Endodermal cell (in vitro differentiated cells): ENCODE measurements around the gene NPAS3. TPM values are rescaled to one million over a fixed set of nuclear protein-coding genes. Genes with fewer than 3 reads are reported as not detected.

Experiments used
- DNase-seq: peaks from one replicate; pipeline ENCODE4 v3.0.0-alpha.2; 2017
- H3K27ac ChIP-seq: 2 replicates; pipeline ENCODE4 v1.5.1; 2013; ENCODE audit warnings: mild to moderate bottlenecking, low read depth, low read length, moderate library complexity
- H3K27me3 ChIP-seq: 2 replicates; pipeline ENCODE4 v1.6.1; 2013; ENCODE audit warnings: mild to moderate bottlenecking, low read length, moderate library complexity; ENCODE audit not compliant: insufficient read depth, control insufficient read depth, poor library complexity, severe bottlenecking
- H3K36me3 ChIP-seq: 2 replicates; pipeline ENCODE4 v1.7.0; 2013; ENCODE audit warnings: mild to moderate bottlenecking, low read length, moderate library complexity; ENCODE audit not compliant: control insufficient read depth, insufficient read depth
- H3K4me1 ChIP-seq: one replicate; pipeline ENCODE4 v1.7.0; 2013; ENCODE audit warnings: low read length; ENCODE audit not compliant: control insufficient read depth, insufficient read depth
- H3K4me3 ChIP-seq: 2 replicates; pipeline ENCODE4 v1.5.1; 2013; ENCODE audit warnings: mild to moderate bottlenecking, low read length, moderate library complexity
- H3K9ac ChIP-seq: 2 replicates; pipeline ENCODE4 v1.6.1; 2013; ENCODE audit warnings: mild to moderate bottlenecking, low read length, moderate library complexity; ENCODE audit not compliant: poor library complexity, severe bottlenecking; ENCODE audit errors: extremely low read depth
- H3K9me3 ChIP-seq: 2 replicates; pipeline ENCODE4 v1.6.1; 2013; ENCODE audit warnings: mild to moderate bottlenecking, low read length, moderate library complexity; ENCODE audit not compliant: control insufficient read depth
- H3K27ac Mint-ChIP-seq: 2 replicates; pipeline ENCODE4 v1.8.0; 2020; ENCODE audit warnings: mixed read lengths
- H3K27me3 Mint-ChIP-seq: 2 replicates; pipeline ENCODE4 v1.8.0; 2021; ENCODE audit warnings: mild to moderate bottlenecking, mixed read lengths; ENCODE audit not compliant: insufficient read depth
- H3K36me3 Mint-ChIP-seq: 2 replicates; pipeline ENCODE4 v1.8.0; 2020; ENCODE audit warnings: low read depth, mixed read lengths
- H3K4me1 Mint-ChIP-seq: 2 replicates; pipeline ENCODE4 v1.8.0; 2020; ENCODE audit warnings: mixed read lengths
- H3K4me3 Mint-ChIP-seq: 2 replicates; pipeline ENCODE4 v1.8.0; 2020; ENCODE audit warnings: mild to moderate bottlenecking, moderate library complexity, mixed read lengths
- H3K9me3 Mint-ChIP-seq: 2 replicates; pipeline ENCODE4 v1.8.0; 2020; ENCODE audit warnings: mild to moderate bottlenecking, mixed read lengths
- CTCF ChIP-seq: fragments of 200-600 bp; sonication (generic); conservative IDR thresholded peaks from 2 replicates; pipeline ENCODE4 v1.5.0; 2021; ENCODE audit warnings: antibody characterized with exemption, mild to moderate bottlenecking
- WGBS, 2 experiments: methylation state at CpG; one replicate each; pipeline versions ENCODE4 v1.1.5 to v1.1.7; 2013; ENCODE audit warnings: missing lambda C conversion rate in 2 of 2, mixed read lengths in 1 of 2; ENCODE audit not compliant: insufficient coverage in 1 of 2, insufficient read length in 1 of 2; 5-methylcytosine and 5-hydroxymethylcytosine counted together
- total RNA-seq, 2 donors: library from RNA; stranded (reverse); fragmentation: NEBNext Ultra II Directional in 1 of 2; extraction: Animal tissue kit (Norgen Biotek cat#: 25700) in 1 of 2; gene quantifications; 2 replicates in 1 of 2; 3 replicates in 1 of 2; pipeline ENCODE4 v1.2.1, GENCODE V29; 2021

Gene NPAS3
- total RNA-seq, 2 donors from 2014 or later: 1.4 to 1.6 TPM

GRCh38 chr14:33730156-33730555 is 791.5 kb downstream of the NPAS3 start:
- no peaks in the 10 kb centered on the region for H3K4me1 ChIP-seq
- Mint-ChIP-seq H3K27ac (no peak overlapping the region), H3K4me1 (peaks cover 4% of the 10 kb centered on the region), H3K27me3 (no peaks in the 10 kb centered on the region), H3K36me3 (no peaks in the 10 kb centered on the region), H3K9me3 (no peaks in the 10 kb centered on the region), H3K4me3 (no peak overlapping the region)
- WGBS, 2 experiments: 100% methylated on average over 1 of the region's 1 CpG; no CpG with 5 or more reads in 1 of the 2 experiments
- no peak for TF ChIP-seq CTCF
- H3K4me3 ChIP-seq: no peak overlapping the region
- no peaks in the 10 kb centered on the region for H3K9me3 ChIP-seq
- no peak overlapping the region for H3K9ac ChIP-seq
- no peak overlapping the region for H3K27ac ChIP-seq
- no peaks in the 10 kb centered on the region for H3K36me3 ChIP-seq
- no peak for DNase-seq
- H3K27me3 ChIP-seq: no peaks in the 10 kb centered on the region

- H3K27ac ChIP-seq: no peak overlapping the region
- H3K27me3 ChIP-seq: no peaks in the 10 kb centered on the region
- Mint-ChIP-seq H3K27ac (no peak overlapping the region), H3K27me3 (no peaks in the 10 kb centered on the region), H3K9me3 (no peaks in the 10 kb centered on the region), H3K4me3 (no peak overlapping the region), H3K36me3 (no peaks in the 10 kb centered on the region), H3K4me1 (peaks cover 4% of the 10 kb centered on the region)
- TF ChIP-seq CTCF: no peak
- H3K9me3 ChIP-seq: no peaks in the 10 kb centered on the region
- no peak overlapping the region for H3K4me3 ChIP-seq
- no peaks in the 10 kb centered on the region for H3K4me1 ChIP-seq
- no peak for DNase-seq
- WGBS, 2 experiments: 91 to 94% methylated on average over 4 to 7 of the region's 7 CpGs
- no peaks in the 10 kb centered on the region for H3K36me3 ChIP-seq
- H3K9ac ChIP-seq: no peak overlapping the region
Measured at GRCh38 chr14:33732175-33732574, 793.5 kb downstream of the NPAS3 start.

GRCh38 chr14:33733310-33733709 is 794.6 kb downstream of the NPAS3 start:
- Histone ChIP-seq H3K9me3 (no peaks in the 10 kb centered on the region), H3K27me3 (no peaks in the 10 kb centered on the region), H3K4me1 (no peaks in the 10 kb centered on the region), H3K36me3 (no peaks in the 10 kb centered on the region), H3K4me3 (no peak overlapping the region), H3K27ac (no peak overlapping the region), H3K9ac (no peak overlapping the region)
- Mint-ChIP-seq H3K4me3 (no peak overlapping the region), H3K27ac (no peak overlapping the region), H3K4me1 (no peaks in the 10 kb centered on the region), H3K27me3 (no peaks in the 10 kb centered on the region), H3K9me3 (no peaks in the 10 kb centered on the region), H3K36me3 (no peaks in the 10 kb centered on the region)
- TF ChIP-seq CTCF: no peak
- DNase-seq: no peak
- 91 to 93% methylated on average over 2 to 4 of the region's 6 CpGs for WGBS, 2 experiments
